HepG2 (cell line): Measurements from ENCODE around the gene HMCN2. TPM values are rescaled to one million over a fixed set of nuclear protein-coding genes. Genes with fewer than 3 reads are reported as not detected.

Experiments used
- FIP1L1 ChIP-seq: fragments of 200-400 bp; formaldehyde crosslinking; IDR thresholded peaks from 2 replicates; pipeline ENCODE4 v1.6.1; 2018; ENCODE audit warnings: low read depth, mild to moderate bottlenecking, low read length, moderate library complexity, borderline replicate concordance; ENCODE audit not compliant: insufficient read depth
- LCORL ChIP-seq, 2 experiments: fragments of 450-650 bp in 1 of 2; sonication (generic) in 1 of 2; formaldehyde crosslinking in 1 of 2; IDR thresholded peaks; 2 replicates each; pipeline versions ENCODE4 v1.5.0 to v1.6.1; 2017 to 2020; ENCODE audit warnings: antibody characterized with exemption in 1 of 2, missing genetic modification reagents in 1 of 2
- NFIB ChIP-seq: sonication (generic); formaldehyde crosslinking; IDR thresholded peaks from 2 replicates; pipeline ENCODE4 v1.9.0; 2021; ENCODE audit warnings: missing genetic modification reagents, mild to moderate bottlenecking, borderline replicate concordance
- TBP ChIP-seq: sonication (generic); formaldehyde crosslinking; IDR thresholded peaks from 2 replicates; pipeline ENCODE4 v1.5.0; 2020; ENCODE audit warnings: missing genetic modification reagents
- ZBTB25 ChIP-seq: IDR thresholded peaks from 2 replicates; pipeline ENCODE4 v1.6.1; 2018; ENCODE audit warnings: missing genetic modification reagents
- ZBTB33 ChIP-seq: sonication (generic); formaldehyde crosslinking; IDR thresholded peaks from 2 replicates; pipeline ENCODE4 v1.4.0; 2020; ENCODE audit warnings: missing genetic modification reagents
- ZBTB39 ChIP-seq: sonication (generic); formaldehyde crosslinking; IDR thresholded peaks from 2 replicates; pipeline ENCODE4 v1.5.0; 2020; ENCODE audit warnings: missing genetic modification reagents
- ZNF513 ChIP-seq: sonication (generic); formaldehyde crosslinking; conservative IDR thresholded peaks from 2 replicates; pipeline ENCODE4 v1.5.0; 2020; ENCODE audit warnings: missing genetic modification reagents
- ZNF639 ChIP-seq: conservative IDR thresholded peaks from 2 replicates; pipeline ENCODE4 v1.6.1; 2018; ENCODE audit warnings: missing genetic modification reagents
- ZNF646 ChIP-seq: sonication (generic); formaldehyde crosslinking; IDR thresholded peaks from 2 replicates; pipeline ENCODE4 v1.9.0; 2021; ENCODE audit warnings: mild to moderate bottlenecking, missing genetic modification reagents
- ZNF878 ChIP-seq: sonication (generic); formaldehyde crosslinking; IDR thresholded peaks from 2 replicates; pipeline ENCODE4 v1.8.1; 2023; ENCODE audit warnings: mild to moderate bottlenecking, missing genetic modification reagents, moderate library complexity
- polyA plus RNA-seq, 8 experiments: library from polyadenylated mRNA; depleted of rRNA in 3 of 8; stranded (reverse) in 7 of 8; unstranded in 1 of 8; fragments of >200 nt; fragmentation: Illumina TruSeq in 4 of 8; extraction: Trizol in 4 of 8; gene quantifications; 2 replicates each; pipeline versions ENCODE4 v1.2.1 to v1.2.3, GENCODE V29; 2011 to 2016; ENCODE audit warnings: low read depth in 4 of 8, missing spikeins in 1 of 8, mixed read lengths in 1 of 8; ENCODE audit not compliant: insufficient read depth in 1 of 8
- total RNA-seq, 5 experiments: library from RNA; depleted of rRNA; stranded (reverse); fragments of >200 nt; fragmentation: Illumina TruSeq; extraction: Trizol; gene quantifications; 2 replicates each; pipeline ENCODE4 v1.2.3, GENCODE V29; 2016; ENCODE audit warnings: low read depth in 1 of 5

Gene HMCN2
- total and polyA plus RNA-seq, 2 of the 13 experiments (the other 11 are each of a cell fraction or from before 2014, with no cell fraction given) = 0.09 TPM; not detected in 1

GRCh38 chr9:130433168-130433946, 167.8 kb downstream of the HMCN2 start (continued):
- no peak for TF ChIP-seq TBP (CRISPR knock-in tag)
- TF ChIP-seq ZBTB33 (CRISPR knock-in tag) = no peak
- TF ChIP-seq ZNF513 (CRISPR knock-in tag) = 0 out of 2 replicates have a peak, but pooled peaks have one; percentile 14
- no peak for TF ChIP-seq NFIB (CRISPR knock-in tag)
- TF ChIP-seq ZBTB39 = peak; percentile 72; the same call in 1 of the 2 replicates
- no peak for TF ChIP-seq ZBTB25 (CRISPR knock-in tag)
- TF ChIP-seq ZNF646 (CRISPR knock-in tag) = no peak
- TF ChIP-seq FIP1L1 = no peak
- TF ChIP-seq LCORL (IDR thresholded peaks at IDR 0.05) = no peak
- peak; percentile 66 for TF ChIP-seq LCORL (CRISPR knock-in tag; IDR thresholded peaks at IDR 0.05)
- no peak for TF ChIP-seq ZNF639 (CRISPR knock-in tag)
- no peak for TF ChIP-seq ZNF878 (CRISPR knock-in tag)
